ENCODE data around the gene SVIL. TPM values are rescaled to one million over a fixed set of nuclear protein-coding genes. Genes with fewer than 3 reads are reported as not detected.

Gene SVIL
- total RNA-seq, 1 experiment from 2014 or later, result 15.3 TPM

DNA sequence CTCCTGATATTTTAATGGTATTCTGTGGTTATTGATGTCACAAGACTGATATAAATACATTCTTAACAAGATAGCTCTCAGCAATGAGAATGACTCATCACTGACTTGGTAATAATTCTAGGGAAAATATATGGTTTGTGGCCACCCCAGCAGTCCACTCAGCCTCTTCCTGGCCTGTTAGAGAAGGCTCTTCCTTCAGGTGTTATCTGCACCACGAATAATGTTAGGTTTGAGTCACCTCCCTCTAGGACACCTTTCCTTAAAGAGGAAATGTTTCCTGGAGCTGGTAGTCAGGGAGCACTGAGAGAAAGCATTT, 163.3 kb downstream of the SVIL start:
- H3K27ac ChIP-seq (ENCODE audit: insufficient read length, low read depth, low read length), result no peak overlapping the region
- DNase-seq, result no peak
- no peak overlapping the region for H3K9ac ChIP-seq (ENCODE audit: extremely low read depth, insufficient read length, low read length)
- no peaks in the 10 kb centered on the region; the same call in 1 of the 2 replicates for H3K4me1 ChIP-seq (ENCODE audit: insufficient read depth, low read length)
- H4K5ac ChIP-seq (ENCODE audit: insufficient read length, low read depth, low read length), result no peak overlapping the region
- H2AFZ ChIP-seq (ENCODE audit: low read length), result no peak overlapping the region
- no peaks in the 10 kb centered on the region for H3K23me2 ChIP-seq (ENCODE audit: insufficient read length, low read depth, low read length, poor library complexity, severe bottlenecking)
- H3K4ac ChIP-seq (ENCODE audit: low read depth, low read length), result no peak overlapping the region
- TF ChIP-seq, protein P1, sequence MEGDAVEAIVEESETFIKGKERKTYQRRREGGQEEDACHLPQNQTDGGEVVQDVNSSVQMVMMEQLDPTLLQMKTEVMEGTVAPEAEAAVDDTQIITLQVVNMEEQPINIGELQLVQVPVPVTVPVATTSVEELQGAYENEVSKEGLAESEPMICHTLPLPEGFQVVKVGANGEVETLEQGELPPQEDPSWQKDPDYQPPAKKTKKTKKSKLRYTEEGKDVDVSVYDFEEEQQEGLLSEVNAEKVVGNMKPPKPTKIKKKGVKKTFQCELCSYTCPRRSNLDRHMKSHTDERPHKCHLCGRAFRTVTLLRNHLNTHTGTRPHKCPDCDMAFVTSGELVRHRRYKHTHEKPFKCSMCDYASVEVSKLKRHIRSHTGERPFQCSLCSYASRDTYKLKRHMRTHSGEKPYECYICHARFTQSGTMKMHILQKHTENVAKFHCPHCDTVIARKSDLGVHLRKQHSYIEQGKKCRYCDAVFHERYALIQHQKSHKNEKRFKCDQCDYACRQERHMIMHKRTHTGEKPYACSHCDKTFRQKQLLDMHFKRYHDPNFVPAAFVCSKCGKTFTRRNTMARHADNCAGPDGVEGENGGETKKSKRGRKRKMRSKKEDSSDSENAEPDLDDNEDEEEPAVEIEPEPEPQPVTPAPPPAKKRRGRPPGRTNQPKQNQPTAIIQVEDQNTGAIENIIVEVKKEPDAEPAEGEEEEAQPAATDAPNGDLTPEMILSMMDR (conservative IDR thresholded peaks at IDR 0.05), result no peak
- no peaks in the 10 kb centered on the region for H3K9me3 ChIP-seq (ENCODE audit: control insufficient read depth, low read depth, low read length)
- peaks cover 4 to 32% (median 11%) of the 10 kb centered on the region in 3 experiments; a peak in 6 of 7 replicates for H3K36me3 Mint-ChIP-seq (ENCODE audit: insufficient read depth in 1 of 3, low read depth in 3 of 3)
- no peak overlapping the region for H4K8ac ChIP-seq (replicated peaks; ENCODE audit: insufficient read length, low read depth, low read length)
- no peak overlapping the region for H4K91ac ChIP-seq (ENCODE audit: insufficient read length, low read depth, low read length)
- H4K20me1 ChIP-seq (ENCODE audit: control insufficient read depth, insufficient read depth, insufficient read length), result no peaks in the 10 kb centered on the region
- H3K56ac ChIP-seq (ENCODE audit: insufficient read length, low read depth, low read length), result no peak overlapping the region
- H3K27me3 Mint-ChIP-seq (ENCODE audit: low read depth), result no peaks in the 10 kb centered on the region
- H3K23ac ChIP-seq (ENCODE audit: insufficient read length, low read depth, low read length), result no peak overlapping the region
- no peak overlapping the region for H2AK5ac ChIP-seq (ENCODE audit: insufficient read length, low read length)
- H3K4me2 ChIP-seq (ENCODE audit: insufficient read depth, insufficient read length, low read length), result no peak overlapping the region
- no peak overlapping the region for H3T11ph ChIP-seq (ENCODE audit: low read length)
- peak overlapping the region in 1 of 3 experiments; percentile 64; a peak in 1 of 7 replicates for H3K27ac Mint-ChIP-seq
- H3K9me3 Mint-ChIP-seq, result no peaks in the 10 kb centered on the region
- no peak overlapping the region for H2BK120ac ChIP-seq (ENCODE audit: low read depth, low read length, poor library complexity, severe bottlenecking)
- H3K79me1 ChIP-seq (ENCODE audit: insufficient read depth, low read depth, low read length, poor library complexity, severe bottlenecking), result no peaks in the 10 kb centered on the region
- H3K4me3 Mint-ChIP-seq, result no peak overlapping the region
- no CpG with 5 or more reads among the region's 1 CpG for WGBS (ENCODE audit: extremely low coverage, insufficient read length, low lambda C conversion rate)
- no peak overlapping the region for H2BK20ac ChIP-seq (ENCODE audit: low read depth, low read length, poor library complexity, severe bottlenecking)
- H3K4me1 Mint-ChIP-seq, result peaks cover 17 to 38% of the 10 kb centered on the region in 2 experiments
- H2BK12ac ChIP-seq (ENCODE audit: insufficient read length, low read depth, low read length), result no peak overlapping the region
- H3K18ac ChIP-seq (ENCODE audit: insufficient read length, low read depth, low read length), result no peak overlapping the region
- H3K79me2 ChIP-seq (ENCODE audit: insufficient read depth, low read length), result no peaks in the 10 kb centered on the region
- H3K14ac ChIP-seq (ENCODE audit: insufficient read depth, low read length), result no peak overlapping the region
- H3K27me3 ChIP-seq (ENCODE audit: insufficient read depth, low read length), result no peaks in the 10 kb centered on the region
- no peak overlapping the region for H2BK5ac ChIP-seq (ENCODE audit: insufficient read length, low read length)
- H2BK15ac ChIP-seq (ENCODE audit: low read depth, low read length), result no peak overlapping the region
